Left lobe of liver (tissue), 2 donors: ENCODE measurements around the gene ZNF780B. TPM values are rescaled to one million over a fixed set of nuclear protein-coding genes. Genes with fewer than 3 reads are reported as not detected.

Source experiments
- ATAC-seq: fragments of 200-7000 bp; cut with Tn5 transposase; one replicate; pipeline ENCODE4 v1.9.1; 2020; ENCODE audit warnings: mild to moderate bottlenecking, moderate library complexity
- DNase-seq: peaks from one replicate; pipeline ENCODE4 v3.0.0-alpha.2; 2020; ENCODE audit warnings: low spot score
- total RNA-seq: library from RNA; stranded (reverse); gene quantifications from one replicate; pipeline ENCODE4 v1.2.1, GENCODE V29; 2021
- donor health status: DM: no; HTN: no; CAD: no; lungs with moderate emphysema.
- donor health status: DM: no; HTN: yes; CAD: no.

ZNF780B gene
- total RNA-seq, 1 donor from 2014 or later: 7.0 TPM

DNA sequence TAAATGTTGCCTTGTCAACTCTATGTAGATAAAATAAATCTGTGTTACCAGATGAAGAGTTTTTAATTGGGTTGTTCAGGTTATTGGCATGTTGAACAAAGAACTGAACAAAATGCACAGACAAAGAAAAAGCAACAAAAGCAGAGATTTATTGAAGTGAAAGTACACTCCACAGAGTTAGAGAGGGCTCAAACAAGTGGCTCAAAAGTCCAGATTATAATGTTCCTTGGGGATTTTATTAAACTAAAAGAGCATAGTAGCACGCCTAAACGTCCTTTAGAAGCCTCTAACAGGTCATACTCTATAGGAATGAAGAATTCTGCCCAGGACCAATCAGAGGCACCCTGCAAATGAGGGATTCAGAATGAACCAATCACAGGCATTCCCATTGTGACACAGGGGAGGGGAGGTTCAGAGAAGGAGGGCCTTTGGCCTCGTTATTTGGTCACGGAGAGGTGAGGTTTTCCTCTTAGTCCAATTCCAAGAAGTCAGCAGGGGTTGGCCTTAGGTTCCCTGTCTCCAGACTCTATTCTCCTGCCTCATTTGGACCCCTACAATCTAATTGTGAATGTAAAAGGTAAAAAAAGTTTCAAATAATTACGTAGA is 72.2 kb downstream of the ZNF780B start:
- DNase-seq (no peak), ATAC-seq (no peak)

DNA sequence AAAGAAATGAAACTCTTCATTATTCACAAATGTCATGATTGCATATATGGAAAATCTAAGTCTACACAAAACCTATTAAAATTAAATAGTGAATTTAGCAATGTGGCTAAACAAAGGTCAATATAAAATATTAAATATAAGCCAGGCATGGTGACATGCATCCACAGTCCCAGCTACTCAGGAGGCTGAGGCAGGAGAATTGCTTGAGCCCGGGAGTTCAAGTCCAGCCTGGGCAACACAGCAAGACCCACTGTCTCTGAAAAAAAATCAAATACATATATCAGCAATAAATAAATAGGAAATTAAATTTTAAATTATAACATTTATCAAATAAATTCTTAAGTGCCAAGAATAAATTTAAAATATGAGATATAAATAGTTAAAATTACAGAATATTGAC is 73.1 kb downstream of the ZNF780B start:
- no peak for DNase-seq
- no peak for ATAC-seq

Other genes starting within 250 kb of the ZNF780B start
- gene DYRK1B, start 222.1 kb downstream of the ZNF780B start, total RNA-seq: 5.5 TPM
- gene FBL, start 209.9 kb downstream of the ZNF780B start, total RNA-seq: 43.0 TPM
- gene FCGBP, start 121.6 kb downstream of the ZNF780B start, total RNA-seq: 7.3 TPM
- 47.9 TPM for gene PSMC4, start 85.1 kb downstream of the ZNF780B start, total RNA-seq
- 4.7 TPM for gene ZNF546, start 59.2 kb downstream of the ZNF780B start, total RNA-seq
- gene ZNF780A, start 34.7 kb upstream of the ZNF780B start, total RNA-seq: 15.9 TPM
- 7.7 TPM for gene MAP3K10, start 135.2 kb upstream of the ZNF780B start, total RNA-seq
- gene TTC9B, start 162.2 kb upstream of the ZNF780B start, total RNA-seq: not detected
- 3.8 TPM for gene CCNP, start 170.5 kb upstream of the ZNF780B start, total RNA-seq
- 140 TPM for gene AKT2, start 229.1 kb upstream of the ZNF780B start, total RNA-seq